DMS79 treated with DMSO at 0.1 percent for 48 hours (cell line): Measurements from ENCODE around the gene CHST11.

Source experiments
- DNase-seq: peaks from one replicate; lab custom pipeline; 2025; lab: John Stamatoyannopoulos, UW

CHST11 gene

DNA sequence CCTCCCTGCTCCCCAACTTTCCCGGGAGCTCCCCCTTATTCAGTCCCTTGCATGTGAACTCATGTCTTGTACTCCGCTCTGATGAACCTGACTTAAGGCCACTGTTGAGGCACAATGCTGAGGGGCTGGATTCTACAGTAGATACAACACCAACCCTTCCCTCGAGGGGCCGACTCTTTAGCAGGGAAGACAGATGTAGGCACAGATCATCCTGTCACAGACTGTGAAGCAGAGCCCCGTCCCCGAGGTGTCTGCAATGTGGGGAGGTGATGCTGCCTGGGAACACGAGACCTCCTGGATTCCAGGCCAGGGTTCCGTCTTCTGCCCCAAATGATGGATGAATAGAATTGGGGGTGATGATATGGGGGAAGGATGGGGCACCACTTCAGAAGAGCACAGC is 175.1 kb downstream of the CHST11 start:
- DNase-seq = no peak

DNA sequence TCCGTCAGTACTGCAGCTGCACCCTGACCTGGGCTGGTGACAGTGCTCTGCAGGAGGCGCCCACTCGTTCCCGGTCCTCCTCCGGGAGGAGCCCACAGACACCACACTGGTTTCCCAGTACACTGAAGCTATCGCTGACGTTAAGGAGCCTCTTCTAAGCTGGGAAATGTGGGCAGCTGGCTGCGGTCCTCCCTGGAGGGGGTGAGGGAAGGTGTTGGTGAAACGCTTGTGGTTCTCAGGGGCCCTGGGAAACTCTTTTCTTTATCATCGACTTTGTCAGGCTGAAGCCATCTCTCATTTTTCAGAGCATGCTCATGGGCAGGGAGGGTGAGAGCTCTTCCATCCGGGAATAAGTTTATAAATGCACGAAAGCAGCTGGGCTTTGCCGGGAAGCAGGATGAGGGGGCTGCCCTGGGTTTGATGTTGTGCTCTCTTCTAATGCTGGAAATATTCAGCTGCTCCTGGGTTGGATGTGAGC is 176.0 kb downstream of the CHST11 start:
- DNase-seq = no peak

DNA sequence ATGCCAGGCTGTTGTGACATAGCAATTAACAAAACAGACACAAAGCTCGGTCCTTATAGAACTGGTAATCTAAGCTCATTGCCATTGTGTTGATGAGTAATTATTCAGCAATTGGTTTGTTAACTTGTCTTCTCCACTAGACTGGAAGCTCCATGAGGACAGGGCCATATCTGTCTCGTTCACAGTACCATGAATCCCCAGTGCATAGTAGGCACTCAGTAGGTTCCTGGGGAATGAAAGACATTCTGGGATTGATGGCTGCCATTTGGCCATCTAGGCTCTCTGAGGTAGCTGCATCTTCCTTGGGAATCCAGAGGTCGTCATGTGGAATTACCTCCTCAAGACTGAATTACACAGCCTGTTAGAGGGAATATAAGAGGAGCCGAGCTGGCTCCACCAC is 177.3 kb downstream of the CHST11 start:
- no peak for DNase-seq

DNA sequence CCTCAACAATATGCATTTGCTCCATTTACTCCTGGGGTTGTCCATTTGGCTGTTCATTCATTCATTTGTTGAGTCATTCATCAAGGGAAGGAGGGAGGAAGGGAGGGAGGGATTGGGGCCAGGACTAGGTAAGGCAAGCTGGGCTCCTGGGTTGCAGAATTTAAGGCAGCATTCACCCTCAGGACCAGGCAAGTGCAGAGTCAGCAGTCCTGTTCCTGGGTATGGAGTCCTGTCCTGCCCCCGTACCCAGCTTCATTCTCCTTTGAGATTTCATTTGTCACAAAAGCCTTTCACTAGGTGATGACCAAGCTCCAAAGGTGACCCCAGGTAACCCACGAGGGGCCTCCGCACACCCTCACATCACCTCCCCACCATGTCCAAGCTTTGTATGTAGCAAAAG is 178.1 kb downstream of the CHST11 start:
- no peak for DNase-seq

DNA sequence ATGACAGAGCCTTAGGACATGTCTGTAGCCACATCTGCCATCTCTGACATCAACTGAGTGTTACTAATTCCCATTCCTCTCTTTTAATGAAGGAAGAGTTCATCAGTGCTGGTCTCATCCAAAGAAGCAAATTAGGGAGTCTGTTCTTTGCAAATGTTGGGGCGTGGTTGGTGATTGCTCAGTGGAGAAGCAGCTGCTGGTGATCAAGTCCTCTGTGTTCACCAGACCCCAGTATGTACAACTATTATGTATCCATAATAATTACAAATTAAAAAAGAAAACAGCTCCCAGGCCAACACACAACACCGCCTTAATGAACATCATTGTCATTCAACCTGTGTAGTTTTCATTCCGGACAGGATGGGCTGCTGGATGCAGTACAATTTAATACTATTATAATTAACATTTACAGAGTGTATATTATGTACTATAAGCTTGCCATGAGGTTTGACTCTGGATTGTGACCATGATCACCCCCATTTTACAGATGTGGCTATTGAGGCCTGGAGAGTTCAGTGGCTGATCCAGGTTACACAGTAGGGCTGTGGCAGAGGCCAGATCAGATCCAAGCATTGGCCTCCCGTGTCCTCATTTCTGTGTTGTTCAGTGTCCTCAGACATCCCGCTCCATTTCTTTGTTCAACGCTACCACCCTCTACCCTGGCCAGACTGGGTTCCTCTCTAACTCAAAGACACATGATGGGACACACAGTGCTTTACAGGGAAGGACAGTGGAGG is 179.0 kb downstream of the CHST11 start:
- DNase-seq = no peak

DNA sequence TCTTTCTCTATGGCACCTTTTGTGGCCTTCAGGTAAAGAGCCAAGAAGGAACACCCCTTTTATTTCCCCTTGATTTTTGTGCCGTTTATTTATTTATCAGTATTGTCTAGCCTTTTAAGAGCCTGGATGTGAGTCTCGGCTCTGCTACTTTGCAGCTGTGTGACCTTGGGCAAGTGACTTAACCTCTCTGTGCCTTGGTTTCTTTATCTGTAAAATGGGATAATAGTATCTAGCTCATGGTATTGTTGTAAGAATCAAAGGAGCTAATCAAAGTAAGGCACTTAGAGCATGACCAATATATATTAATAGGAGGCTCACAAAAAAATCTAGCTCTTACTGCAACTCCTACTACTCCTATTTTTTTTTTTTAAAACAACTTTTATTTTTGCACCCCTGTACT is 179.7 kb downstream of the CHST11 start:
- DNase-seq = no peak

DNA sequence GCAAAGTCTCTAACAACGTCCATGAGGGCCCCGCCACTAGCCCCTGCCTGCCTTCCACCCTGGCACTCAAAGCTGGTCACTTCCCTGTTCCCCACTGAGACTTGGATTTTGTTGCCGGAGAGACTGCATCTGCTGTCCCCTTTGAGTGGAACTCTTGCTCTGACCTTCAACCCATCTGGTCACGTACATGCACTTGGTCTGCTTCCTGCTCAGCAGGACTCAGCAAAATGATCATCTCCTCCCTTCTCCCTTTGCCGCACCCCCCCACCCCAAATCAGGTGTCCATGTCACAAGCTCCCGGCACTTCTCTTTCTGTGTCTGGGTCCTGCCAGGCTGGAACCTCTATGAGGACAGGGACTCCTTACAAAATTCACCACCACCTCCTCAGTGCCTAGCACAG is 180.9 kb downstream of the CHST11 start:
- DNase-seq = no peak

DNA sequence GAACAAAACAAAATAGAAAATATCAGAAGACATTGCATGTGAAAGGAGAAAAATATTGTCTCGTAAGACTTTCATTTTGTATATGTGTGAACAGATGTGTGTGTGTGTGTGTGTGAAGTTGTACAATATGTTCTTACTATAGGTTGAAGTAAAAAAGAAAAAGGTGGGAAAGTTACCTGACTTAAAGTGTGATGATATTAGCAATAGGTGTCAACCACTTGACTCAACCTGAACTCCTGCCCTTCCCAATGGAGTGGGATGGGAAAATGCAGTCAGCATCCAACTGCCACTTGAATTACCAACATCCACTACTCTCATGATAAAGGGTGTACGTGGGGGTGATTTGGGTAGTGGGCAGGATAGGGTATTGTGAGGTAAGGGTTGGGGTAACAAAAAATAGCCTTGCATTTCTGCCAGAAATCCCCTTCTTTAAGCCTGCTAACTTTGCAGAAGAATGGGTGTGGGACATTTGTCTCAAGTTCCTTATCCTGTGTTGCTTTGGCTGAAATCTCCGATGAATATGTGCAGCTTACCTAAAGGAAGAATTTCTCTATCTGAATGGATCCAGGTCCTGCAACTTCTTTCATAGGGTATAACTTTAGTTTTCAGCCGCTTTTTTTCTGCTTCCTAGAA is 181.6 kb downstream of the CHST11 start:
- no peak for DNase-seq

DNA sequence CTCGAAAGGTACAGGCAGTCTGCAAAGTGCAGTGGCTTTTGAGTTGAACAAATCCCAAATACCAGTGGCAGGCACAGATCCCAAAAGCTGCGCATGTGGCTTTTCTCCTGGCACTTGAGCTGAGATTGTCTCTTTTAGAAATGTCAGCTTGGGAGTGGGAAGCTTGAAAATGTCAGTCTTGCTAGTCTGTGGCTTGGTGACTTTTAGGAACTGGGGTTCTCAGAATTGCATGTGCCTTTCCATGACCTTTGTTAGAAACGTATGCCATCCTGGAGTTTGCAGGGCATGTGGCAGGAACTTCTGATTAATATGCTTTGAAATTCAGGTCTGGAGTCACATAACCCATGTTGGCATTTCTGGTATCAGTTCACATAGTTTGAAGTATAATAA is 182.1 kb downstream of the CHST11 start:
- no peak for DNase-seq

DNA sequence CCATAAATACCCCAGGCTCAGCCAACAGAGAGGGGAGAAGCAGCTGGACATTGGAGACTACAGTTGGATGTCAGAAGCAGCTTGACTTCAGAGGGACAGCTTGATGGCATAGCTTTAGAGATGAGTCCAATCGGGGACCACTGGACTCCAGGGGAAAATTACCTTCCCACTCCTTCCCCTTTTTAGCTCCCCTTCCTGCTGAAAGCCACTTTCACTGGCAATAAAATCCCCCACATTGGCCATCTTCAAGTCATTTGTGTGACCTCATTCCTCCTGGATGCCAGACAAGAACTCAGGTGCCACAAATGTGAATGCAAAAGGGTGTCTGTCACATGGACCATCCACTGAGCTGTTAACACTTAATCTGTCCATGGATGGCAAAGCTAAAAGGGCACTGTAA is 184.2 kb downstream of the CHST11 start:
- no peak for DNase-seq

DNA sequence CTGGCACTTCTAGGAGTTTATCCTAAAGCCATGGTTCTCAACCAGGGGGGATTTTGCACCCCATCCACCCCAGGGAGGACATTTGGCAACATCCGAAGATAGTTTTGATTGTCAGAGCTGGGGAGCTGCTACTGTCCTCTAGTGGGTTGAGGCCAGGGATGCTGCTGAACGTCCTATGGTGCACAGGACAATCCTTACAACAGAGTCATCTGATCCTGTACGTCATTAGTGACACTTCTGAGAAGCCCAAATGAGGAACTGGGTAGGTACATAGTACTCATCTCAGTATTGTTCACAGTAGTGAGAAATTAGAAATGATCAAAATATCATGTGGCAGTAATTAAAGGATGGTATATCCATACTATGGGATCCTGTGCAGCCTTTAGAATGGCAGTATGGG is 185.1 kb downstream of the CHST11 start:
- DNase-seq = no peak

DNA sequence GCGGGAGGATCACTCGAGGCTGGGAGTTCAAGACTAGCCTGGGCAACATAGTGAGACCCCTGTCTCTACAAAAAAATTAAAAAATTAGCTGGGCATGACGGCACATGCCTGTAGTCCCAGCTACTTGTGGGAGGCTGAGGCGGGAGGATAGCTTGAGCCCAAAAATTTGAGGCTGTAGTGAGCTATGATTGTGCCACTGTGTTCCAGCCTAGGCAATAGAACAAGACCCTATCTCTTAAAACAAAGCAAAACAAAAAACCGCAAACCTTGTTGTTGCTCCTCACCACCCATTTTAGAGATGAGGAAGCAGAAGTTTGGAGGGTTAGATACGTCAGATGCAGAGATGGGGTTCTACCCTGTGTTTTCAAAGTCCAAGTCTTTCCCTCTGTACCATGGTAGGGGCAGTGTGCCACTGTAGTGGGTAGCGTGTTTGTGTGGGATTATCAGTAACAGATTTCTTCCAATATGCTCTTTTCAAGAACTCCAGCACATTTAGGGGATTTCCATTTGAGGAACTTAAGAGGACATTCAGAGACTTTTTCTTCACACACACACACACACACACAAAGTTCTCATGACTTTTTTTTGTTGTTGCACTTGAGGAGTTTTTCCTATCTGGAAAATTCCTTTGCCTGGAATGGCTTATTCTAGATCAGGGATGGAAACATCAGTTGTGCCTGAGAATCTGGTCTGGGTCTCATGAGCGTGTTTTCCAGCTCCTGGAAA is 186.5 kb downstream of the CHST11 start:
- no peak for DNase-seq

DNA sequence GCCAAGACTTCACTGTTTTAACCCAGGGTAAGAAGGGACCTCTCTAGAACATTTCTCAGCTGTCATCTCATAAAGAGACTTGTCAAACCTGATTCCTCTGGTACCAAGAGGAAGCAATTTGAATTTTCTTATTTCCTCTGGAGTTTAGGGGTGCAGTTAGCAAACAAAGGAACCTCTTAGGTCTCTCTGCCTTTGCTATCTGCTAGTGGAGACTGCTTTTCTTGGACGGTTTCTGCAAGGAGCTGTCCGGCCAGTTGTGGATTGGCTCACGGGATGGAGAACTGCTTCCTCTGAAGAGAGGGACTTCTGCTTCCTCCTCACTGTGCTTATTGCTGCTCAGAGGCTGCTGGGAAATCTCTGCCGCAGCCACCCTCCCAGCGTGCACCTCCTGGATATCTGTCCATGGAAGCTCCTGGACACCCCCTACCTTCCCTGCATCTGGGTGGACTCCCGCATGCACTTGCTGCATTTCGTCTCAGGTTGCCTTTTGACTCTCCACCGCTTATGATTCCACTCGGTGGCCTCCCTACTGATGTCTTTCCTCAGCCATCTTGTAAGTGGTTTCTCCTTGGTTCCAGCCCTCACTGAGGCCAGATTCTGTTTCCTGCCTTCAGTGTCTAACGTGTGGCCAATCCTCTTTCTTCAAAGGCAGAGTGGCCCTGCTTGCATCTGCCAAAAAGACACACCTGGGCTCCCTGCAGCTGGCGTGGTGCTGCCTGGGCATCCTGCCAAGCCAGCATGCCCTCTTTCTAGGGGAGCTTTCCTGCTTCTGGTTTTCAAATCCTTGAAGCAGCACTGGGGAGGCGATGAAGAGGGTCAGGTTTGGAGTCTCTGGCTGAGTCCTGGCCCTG is 187.3 kb downstream of the CHST11 start:
- peak; percentile 96 for DNase-seq

DNA sequence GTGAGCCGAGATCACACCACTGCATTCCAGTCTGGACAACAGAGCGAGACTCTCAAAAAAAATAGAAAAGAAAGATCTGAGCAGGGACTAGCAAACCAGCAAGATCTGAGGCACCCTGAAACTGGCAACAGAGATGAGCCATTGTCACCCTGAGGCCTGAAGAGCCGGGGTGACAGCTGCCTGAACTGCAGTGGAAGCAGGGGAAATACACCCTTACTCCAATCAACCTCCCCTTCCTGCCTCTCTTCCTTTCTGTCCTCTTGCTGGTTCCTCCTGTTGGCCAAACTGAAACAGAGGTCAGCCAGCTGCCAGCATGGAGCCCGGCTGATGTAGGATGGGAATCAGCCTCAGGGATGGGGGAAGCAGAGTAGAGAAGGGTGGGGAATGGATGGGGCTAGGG is 192.0 kb downstream of the CHST11 start:
- no peak for DNase-seq

DNA sequence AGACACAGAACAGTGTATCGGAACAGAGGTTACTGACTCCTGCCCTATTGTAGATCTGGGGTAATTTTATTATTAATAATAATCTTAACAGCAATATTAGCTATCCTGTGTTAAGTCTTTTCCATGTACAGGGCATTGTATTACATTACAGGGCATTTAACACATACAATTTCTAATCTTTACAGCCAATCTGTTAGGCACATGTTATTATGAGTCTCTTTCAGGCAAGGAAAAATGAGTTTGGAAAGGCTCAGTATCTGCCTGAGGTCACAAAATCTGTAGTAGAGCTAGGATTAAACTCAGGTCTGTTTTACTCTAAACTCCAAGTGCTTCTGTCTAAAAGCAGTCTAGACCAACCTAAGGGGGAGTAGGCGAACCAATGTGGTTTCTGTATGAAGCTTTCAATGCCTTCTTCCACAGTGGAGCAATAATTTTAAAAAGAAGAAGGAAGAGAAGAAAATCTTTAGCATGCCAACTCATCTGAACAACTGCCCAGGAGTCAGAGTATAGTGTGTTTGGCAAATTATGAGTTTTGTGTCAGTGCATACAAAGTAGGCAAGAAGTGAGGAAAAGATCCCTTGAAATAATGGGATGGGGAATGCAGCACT is 192.6 kb downstream of the CHST11 start:
- DNase-seq = no peak

DNA sequence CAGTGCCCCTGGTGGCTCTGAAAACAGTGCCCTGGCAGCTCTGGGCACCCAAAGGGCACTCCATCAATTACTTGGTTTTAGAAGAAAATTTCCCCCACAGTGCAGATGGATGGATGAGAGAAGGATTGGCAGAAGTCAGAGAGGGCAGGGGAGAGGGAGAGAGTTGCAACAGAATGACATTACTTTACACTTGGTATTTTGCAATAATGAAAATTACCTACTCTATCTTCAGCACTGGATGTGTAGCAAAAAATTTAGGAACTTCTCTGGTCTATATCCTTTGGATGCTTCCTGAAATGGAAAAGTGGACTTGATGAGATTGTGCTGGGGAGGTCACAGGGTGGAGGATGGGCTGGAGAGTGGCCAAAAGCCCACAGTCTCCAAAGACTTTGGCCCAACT is 193.2 kb downstream of the CHST11 start:
- no peak for DNase-seq

DNA sequence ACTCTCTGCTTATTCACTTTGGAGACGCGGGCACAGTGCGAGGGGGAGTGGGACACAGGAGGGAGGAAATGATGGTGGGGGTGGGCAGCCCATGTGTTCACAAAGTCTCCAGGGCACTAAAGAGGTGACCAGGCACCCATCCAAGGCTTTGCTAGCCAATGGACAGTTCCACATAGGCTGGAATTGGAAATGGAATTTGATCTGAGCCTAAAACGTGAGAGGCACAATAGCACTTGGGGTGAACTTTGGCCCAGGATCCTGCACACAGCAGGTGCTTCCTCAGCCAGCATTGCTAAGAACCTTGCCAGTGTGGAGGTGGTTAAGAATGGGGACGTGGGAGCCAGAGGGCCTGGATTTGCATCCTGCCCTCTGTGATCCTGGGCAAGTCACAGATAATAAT is 193.8 kb downstream of the CHST11 start:
- DNase-seq = no peak

DNA sequence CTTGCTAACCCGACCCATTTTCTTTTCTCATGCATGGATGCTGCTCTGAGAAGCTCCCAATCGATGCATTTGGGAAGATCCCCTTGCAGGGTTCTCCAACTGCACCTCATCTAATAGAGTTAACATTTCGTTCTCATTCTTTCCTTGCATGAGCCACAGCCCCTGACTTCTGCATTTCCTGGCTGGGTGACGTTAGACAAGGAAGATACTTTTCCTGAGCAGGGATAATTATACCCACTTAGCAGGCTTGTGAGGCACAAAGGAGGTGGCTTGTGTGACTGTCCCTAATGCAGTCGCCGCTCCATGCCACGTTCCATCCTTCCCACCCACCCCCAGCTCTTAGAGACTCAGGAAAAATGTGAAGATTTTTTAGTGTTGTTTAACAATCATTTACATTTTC is 195.1 kb downstream of the CHST11 start:
- DNase-seq = no peak

DNA sequence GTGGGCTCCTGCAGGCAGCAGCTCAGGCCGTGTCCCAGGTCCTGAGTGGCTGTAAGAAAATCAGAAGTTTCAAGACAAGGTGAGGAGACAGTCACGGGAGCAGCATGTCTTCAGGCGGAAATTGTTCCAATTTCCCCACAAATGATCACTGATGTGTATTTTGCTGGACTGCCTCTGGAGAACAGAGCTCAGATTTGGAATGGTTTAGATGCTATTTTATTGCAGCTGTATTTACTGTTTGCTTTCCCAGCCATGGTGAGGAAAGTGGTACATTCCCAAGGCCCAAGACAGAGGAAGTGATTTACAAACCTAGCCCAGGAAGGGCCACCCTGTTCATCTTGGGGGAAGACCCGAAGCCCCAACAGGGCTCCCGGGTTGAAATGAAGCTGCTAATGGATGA is 195.6 kb downstream of the CHST11 start:
- DNase-seq = no peak

DNA sequence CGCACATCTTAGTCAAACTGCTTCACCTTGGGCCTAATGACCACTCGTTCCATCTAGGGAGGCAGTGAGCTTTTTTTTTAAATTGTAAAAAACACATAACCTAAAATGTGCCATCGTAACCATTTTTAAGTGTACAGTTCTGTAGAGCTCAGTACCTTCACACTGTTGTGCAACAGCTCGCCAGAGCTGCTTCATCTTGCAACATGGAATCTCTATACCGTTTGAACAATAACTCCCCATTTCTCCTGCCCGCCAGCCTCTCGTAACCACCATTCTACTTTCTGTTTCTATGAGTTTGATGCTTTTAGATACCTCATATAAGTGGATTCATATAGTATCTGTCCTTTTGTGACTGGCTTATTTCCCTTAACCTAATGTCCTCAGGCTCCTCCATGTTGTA is 196.2 kb downstream of the CHST11 start:
- DNase-seq = no peak

DNA sequence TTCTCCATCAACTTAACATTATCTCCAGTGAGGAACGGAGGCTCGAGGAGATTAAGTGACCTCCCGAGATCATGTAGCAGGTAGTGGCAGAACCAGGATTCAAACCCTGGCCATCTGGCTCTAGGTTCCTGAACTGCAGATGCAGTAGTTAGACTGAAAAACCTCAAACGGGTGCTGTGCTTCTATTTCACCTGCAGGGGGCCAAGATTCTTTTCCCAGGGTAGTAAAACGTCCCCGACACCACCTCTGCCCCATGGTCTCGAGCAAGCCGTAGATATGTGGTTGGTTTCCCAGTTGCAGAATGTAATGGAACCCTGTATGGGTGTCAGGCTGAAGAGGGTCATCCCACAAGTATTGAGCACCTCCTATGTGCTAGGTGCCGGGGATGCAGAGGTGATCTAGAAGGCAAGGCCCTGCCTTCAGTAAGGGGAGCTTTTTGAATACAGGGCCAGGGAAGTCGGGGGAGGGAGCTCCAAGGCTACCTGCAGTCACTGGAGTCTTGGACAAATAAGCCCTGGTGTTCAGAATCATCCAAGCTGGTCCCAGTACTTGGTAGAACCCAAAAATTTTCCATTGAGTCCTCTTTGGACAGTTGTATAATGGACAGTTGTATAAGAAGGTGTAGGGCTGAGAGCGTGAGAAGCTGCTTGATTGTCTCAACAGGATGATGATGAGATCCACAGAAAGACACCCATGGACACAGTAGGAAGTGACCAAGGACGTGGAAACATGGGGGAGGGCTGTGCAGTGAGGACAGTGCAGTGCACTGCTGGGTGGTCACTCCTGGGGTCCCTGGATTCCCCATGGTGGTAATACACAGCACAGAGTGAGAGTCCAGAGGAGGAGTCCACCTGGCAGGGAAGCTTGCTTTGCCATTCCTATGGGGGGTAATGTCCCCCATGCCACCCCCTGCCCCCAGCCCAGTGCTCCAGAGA is 197.2 kb downstream of the CHST11 start:
- no peak for DNase-seq
